Measurements from ENCODE around the gene SLIT3.

SLIT3 gene

GRCh38 chr5:169015991-169016390 lies 284.9 kb downstream of the SLIT3 start:
- no peak for DNase-seq

GRCh38 chr5:169013846-169014245 lies 287.1 kb downstream of the SLIT3 start:
- no peak for DNase-seq

- no peak for DNase-seq
These were observed 287.7 kb downstream of the SLIT3 start for GRCh38 chr5:169013208-169013728.

GRCh38 chr5:169012450-169012849 lies 288.5 kb downstream of the SLIT3 start:
- DNase-seq, result no peak

- no peak for DNase-seq
These were observed 289.5 kb downstream of the SLIT3 start for GRCh38 chr5:169011451-169011850.

GRCh38 chr5:169011009-169011408 lies 289.9 kb downstream of the SLIT3 start:
- DNase-seq, result no peak

GRCh38 chr5:169009123-169009522 lies 291.8 kb downstream of the SLIT3 start:
- DNase-seq, result no peak

- no peak for DNase-seq
These were observed 293.8 kb downstream of the SLIT3 start for GRCh38 chr5:169006842-169007790.

- no peak for DNase-seq
These were observed 296.4 kb downstream of the SLIT3 start for GRCh38 chr5:169004551-169004950.

- DNase-seq, result no peak
These were observed 297.0 kb downstream of the SLIT3 start for GRCh38 chr5:169003721-169004541.

GRCh38 chr5:169002953-169003555 lies 297.9 kb downstream of the SLIT3 start:
- DNase-seq, result no peak

GRCh38 chr5:169001394-169001793 lies 299.5 kb downstream of the SLIT3 start:
- no peak for DNase-seq

- DNase-seq, result no peak
These were observed 305.9 kb downstream of the SLIT3 start for GRCh38 chr5:168995024-168995423.

GRCh38 chr5:168992687-168993086 lies 308.3 kb downstream of the SLIT3 start:
- no peak for DNase-seq

GRCh38 chr5:168992016-168992415 lies 308.9 kb downstream of the SLIT3 start:
- DNase-seq, result no peak

GRCh38 chr5:168991311-168991710 lies 309.6 kb downstream of the SLIT3 start:
- DNase-seq, result no peak

GRCh38 chr5:168990679-168991078 lies 310.3 kb downstream of the SLIT3 start:
- DNase-seq, result no peak

GRCh38 chr5:168989731-168990505 lies 311.0 kb downstream of the SLIT3 start:
- DNase-seq, result no peak

GRCh38 chr5:168988699-168989098 lies 312.2 kb downstream of the SLIT3 start:
- no peak for DNase-seq

- peak; percentile 16 for DNase-seq
These were observed 313.2 kb downstream of the SLIT3 start for GRCh38 chr5:168987543-168988300.

GRCh38 chr5:168985454-168985853 lies 315.5 kb downstream of the SLIT3 start:
- DNase-seq, result no peak
